Right kidney (tissue), 1 donor: ENCODE data around the gene PITX3.
"Not testable (repeated sequence)": the region's sequence is repeated elsewhere in the genome, so short reads cannot be mapped to it uniquely, and the experiment has no call there.

ENCODE experiments used
- DNase-seq: peaks from one replicate; pipeline ENCODE4 v3.0.0-alpha.2; 2016

PITX3 gene

GRCh38 chr10:102226542-102226870, 14.8 kb downstream of the PITX3 start:
- no peak for DNase-seq

GRCh38 chr10:102225646-102226541, 15.4 kb downstream of the PITX3 start, which contains the start of gene ELOVL3:
ELOVL3 (plus strand) TSS chr10:102226299; CDS start chr10:102226549, 250 bp downstream.
- DNase-seq = peak; percentile 80

- no peak for DNase-seq
Measured at GRCh38 chr10:102222797-102223196, 18.5 kb downstream of the PITX3 start.

- DNase-seq = no peak
Measured at GRCh38 chr10:102220612-102221011, 20.7 kb downstream of the PITX3 start.

- no peak for DNase-seq
Measured at GRCh38 chr10:102219370-102219769, 21.9 kb downstream of the PITX3 start.

- not testable (repeated sequence) for DNase-seq
Measured at GRCh38 chr10:102213599-102213998, 27.7 kb downstream of the PITX3 start.

- no peak for DNase-seq
Measured at GRCh38 chr10:102211615-102212299, 29.6 kb downstream of the PITX3 start.

GRCh38 chr10:102208311-102209035, 32.8 kb downstream of the PITX3 start:
- DNase-seq = no peak

GRCh38 chr10:102202386-102202785, 38.9 kb downstream of the PITX3 start:
- no peak for DNase-seq

- DNase-seq = no peak
Measured at GRCh38 chr10:102200751-102201640, 40.3 kb downstream of the PITX3 start.

GRCh38 chr10:102198027-102198426, 43.3 kb downstream of the PITX3 start:
- no peak for DNase-seq

- no peak for DNase-seq
Measured at GRCh38 chr10:102196893-102197292, 44.4 kb downstream of the PITX3 start.

- no peak for DNase-seq
Measured at GRCh38 chr10:102195296-102195870, 45.9 kb downstream of the PITX3 start.

- no peak for DNase-seq
Measured at GRCh38 chr10:102191956-102192355, 49.4 kb downstream of the PITX3 start.

GRCh38 chr10:102188941-102189898, 52.1 kb downstream of the PITX3 start:
- DNase-seq = not testable (repeated sequence)

GRCh38 chr10:102188298-102188940, 52.9 kb downstream of the PITX3 start:
- no peak for DNase-seq

GRCh38 chr10:102185811-102186527, 55.3 kb downstream of the PITX3 start:
- DNase-seq = no peak

GRCh38 chr10:102185272-102185671, 56.0 kb downstream of the PITX3 start:
- DNase-seq = no peak

- DNase-seq = no peak
Measured at GRCh38 chr10:102184606-102185005, 56.7 kb downstream of the PITX3 start.
